Measurements from ENCODE around the gene CFI. TPM values are rescaled to one million over a fixed set of nuclear protein-coding genes. Genes with fewer than 3 reads are reported as not detected.

Gene CFI
- total and polyA plus RNA-seq, 9 of the 15 experiments (the other 6 are each of a cell fraction or from before 2014, with no cell fraction given): 0.30 to 8.4 (median 0.95) TPM

DNA sequence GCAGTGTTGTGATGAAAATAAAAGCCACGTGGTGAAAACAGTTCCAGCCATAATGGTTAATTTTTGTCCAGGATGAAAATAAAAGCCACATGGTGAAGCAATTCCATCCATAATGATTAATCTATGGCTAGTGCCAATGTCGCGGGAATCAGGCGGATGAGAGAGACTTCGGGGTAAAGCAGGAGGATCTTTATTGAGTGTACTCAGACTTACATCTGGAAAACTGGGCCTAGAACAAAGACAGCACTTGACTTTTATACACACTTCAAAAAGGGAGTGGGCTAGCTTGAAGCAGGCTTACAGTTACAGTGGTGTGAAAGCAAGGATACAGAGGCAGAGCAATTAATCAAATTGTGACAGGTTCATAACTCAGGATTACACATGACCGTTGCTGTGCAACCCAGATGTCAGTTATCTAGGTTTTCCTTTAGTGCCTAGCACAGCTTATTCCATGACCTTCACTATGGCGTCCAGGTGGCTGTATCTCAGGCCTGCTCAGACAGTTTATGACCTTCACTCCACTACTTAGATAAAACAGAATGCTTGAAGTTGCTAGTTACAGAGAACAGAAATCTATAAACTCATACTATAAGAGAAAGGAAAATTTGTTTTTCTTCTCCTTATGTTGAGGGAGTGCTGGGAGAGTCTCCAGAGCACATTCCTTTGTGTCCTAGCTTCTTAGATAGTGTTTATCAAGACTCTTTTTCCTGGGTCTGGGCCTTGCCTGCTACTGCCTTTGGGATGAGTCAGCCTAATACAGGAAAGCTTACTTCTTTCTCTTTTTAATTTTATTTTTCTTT lies 66.0 kb downstream of the CFI start (continued):
- TF ChIP-seq FOXK1 (CRISPR knock-in tag; IDR thresholded peaks at IDR 0.05; ENCODE audit: borderline replicate concordance): no peak
- TF ChIP-seq ZBTB43 (CRISPR knock-in tag; IDR thresholded peaks at IDR 0.05): no peak
- no peak for TF ChIP-seq MEF2D (tag; conservative IDR thresholded peaks at IDR 0.05; ENCODE audit: low read depth)
- TF ChIP-seq HOXB6 (CRISPR knock-in tag; IDR thresholded peaks at IDR 0.05; ENCODE audit: borderline replicate concordance): no peak
- TF ChIP-seq RBM25 (IDR thresholded peaks at IDR 0.05; ENCODE audit: low read depth, low read length, severe bottlenecking): no peak
- TF ChIP-seq SIN3B (IDR thresholded peaks at IDR 0.05; ENCODE audit: low read depth): no peak
- TF ChIP-seq NCOA4 (IDR thresholded peaks at IDR 0.05; ENCODE audit: partially characterized antibody): no peak
- no peak for TF ChIP-seq TSC22D4 (tag; IDR thresholded peaks at IDR 0.05)
- TF ChIP-seq, protein P1, sequence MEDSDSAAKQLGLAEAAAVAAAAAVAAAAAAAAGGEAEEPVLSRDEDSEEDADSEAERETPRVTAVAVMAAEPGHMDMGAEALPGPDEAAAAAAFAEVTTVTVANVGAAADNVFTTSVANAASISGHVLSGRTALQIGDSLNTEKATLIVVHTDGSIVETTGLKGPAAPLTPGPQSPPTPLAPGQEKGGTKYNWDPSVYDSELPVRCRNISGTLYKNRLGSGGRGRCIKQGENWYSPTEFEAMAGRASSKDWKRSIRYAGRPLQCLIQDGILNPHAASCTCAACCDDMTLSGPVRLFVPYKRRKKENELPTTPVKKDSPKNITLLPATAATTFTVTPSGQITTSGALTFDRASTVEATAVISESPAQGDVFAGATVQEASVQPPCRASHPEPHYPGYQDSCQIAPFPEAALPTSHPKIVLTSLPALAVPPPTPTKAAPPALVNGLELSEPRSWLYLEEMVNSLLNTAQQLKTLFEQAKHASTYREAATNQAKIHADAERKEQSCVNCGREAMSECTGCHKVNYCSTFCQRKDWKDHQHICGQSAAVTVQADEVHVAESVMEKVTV (CRISPR knock-in tag; IDR thresholded peaks at IDR 0.05): no peak
- 0 out of 2 replicates have a peak, but pooled peaks have one; percentile 41 for TF ChIP-seq CTBP1 (IDR thresholded peaks at IDR 0.05; ENCODE audit: borderline replicate concordance)
- TF ChIP-seq PHF8 (IDR thresholded peaks at IDR 0.05; ENCODE audit: borderline replicate concordance, low read length): no peak
- TF ChIP-seq ESRRB (CRISPR knock-in tag; IDR thresholded peaks at IDR 0.05; ENCODE audit: borderline replicate concordance): no peak
- TF ChIP-seq MCM5 (IDR thresholded peaks at IDR 0.05; ENCODE audit: low read depth): no peak
- TF ChIP-seq CBFA2T2 (conservative IDR thresholded peaks at IDR 0.05): peak; percentile 83
- TF ChIP-seq, protein P2, sequence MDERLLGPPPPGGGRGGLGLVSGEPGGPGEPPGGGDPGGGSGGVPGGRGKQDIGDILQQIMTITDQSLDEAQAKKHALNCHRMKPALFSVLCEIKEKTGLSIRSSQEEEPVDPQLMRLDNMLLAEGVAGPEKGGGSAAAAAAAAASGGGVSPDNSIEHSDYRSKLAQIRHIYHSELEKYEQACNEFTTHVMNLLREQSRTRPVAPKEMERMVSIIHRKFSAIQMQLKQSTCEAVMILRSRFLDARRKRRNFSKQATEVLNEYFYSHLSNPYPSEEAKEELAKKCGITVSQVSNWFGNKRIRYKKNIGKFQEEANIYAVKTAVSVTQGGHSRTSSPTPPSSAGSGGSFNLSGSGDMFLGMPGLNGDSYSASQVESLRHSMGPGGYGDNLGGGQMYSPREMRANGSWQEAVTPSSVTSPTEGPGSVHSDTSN (CRISPR knock-in tag; IDR thresholded peaks at IDR 0.05; ENCODE audit: low read depth): peak; percentile 94
- TF ChIP-seq, protein P2 (tag; conservative IDR thresholded peaks at IDR 0.05; ENCODE audit: low read depth): peak; percentile 99
- TF ChIP-seq PRPF4 (IDR thresholded peaks at IDR 0.05; ENCODE audit: insufficient read depth, low read depth, low read length, poor library complexity, severe bottlenecking): no peak
- TF ChIP-seq RFX1 (IDR thresholded peaks at IDR 0.05): peak; percentile 88
- TF ChIP-seq ERF (CRISPR knock-in tag; IDR thresholded peaks at IDR 0.05): no peak
- no peak for TF ChIP-seq PHTF2 (CRISPR knock-in tag; IDR thresholded peaks at IDR 0.05)
- TF ChIP-seq ZBTB49 (CRISPR knock-in tag; IDR thresholded peaks at IDR 0.05; ENCODE audit: borderline replicate concordance): no peak

Data from K562 (cell line).